ENCODE measurements around the gene ABCF1.

ABCF1 gene

GRCh38 chr6:30612687-30613248, 41.5 kb downstream of the ABCF1 start:
- TF ChIP-seq CTCF (IDR thresholded peaks at IDR 0.05; ENCODE audit: borderline replicate concordance, insufficient read depth, low read depth, low read length): no peak
- no peak overlapping the region for H3K4me3 ChIP-seq (ENCODE audit: low read depth, low read length)

- no peak overlapping the region for H3K4me3 ChIP-seq (ENCODE audit: low read depth, low read length)
- TF ChIP-seq CTCF (IDR thresholded peaks at IDR 0.05; ENCODE audit: borderline replicate concordance, insufficient read depth, low read depth, low read length): no peak
These were observed 42.2 kb downstream of the ABCF1 start for GRCh38 chr6:30613251-30614043.

GRCh38 chr6:30614044-30614842, 43.0 kb downstream of the ABCF1 start:
- no peak for TF ChIP-seq CTCF (IDR thresholded peaks at IDR 0.05; ENCODE audit: borderline replicate concordance, insufficient read depth, low read depth, low read length)
- H3K4me3 ChIP-seq (ENCODE audit: low read depth, low read length): peak overlapping the region; percentile 37

GRCh38 chr6:30614843-30615218, 43.6 kb downstream of the ABCF1 start:
- TF ChIP-seq CTCF (IDR thresholded peaks at IDR 0.05; ENCODE audit: borderline replicate concordance, insufficient read depth, low read depth, low read length): no peak
- H3K4me3 ChIP-seq (ENCODE audit: low read depth, low read length): peak overlapping the region; percentile 81

GRCh38 chr6:30615219-30615957, 44.1 kb downstream of the ABCF1 start:
- no peak for TF ChIP-seq CTCF (IDR thresholded peaks at IDR 0.05; ENCODE audit: borderline replicate concordance, insufficient read depth, low read depth, low read length)
- peak overlapping the region; percentile 81 for H3K4me3 ChIP-seq (ENCODE audit: low read depth, low read length)

- TF ChIP-seq CTCF (IDR thresholded peaks at IDR 0.05; ENCODE audit: borderline replicate concordance, insufficient read depth, low read depth, low read length): no peak
- peak overlapping the region; percentile 81 for H3K4me3 ChIP-seq (ENCODE audit: low read depth, low read length)
These were observed 44.9 kb downstream of the ABCF1 start for GRCh38 chr6:30615958-30616810.
